ENCODE results near the gene S100A14. TPM values are rescaled to one million over a fixed set of nuclear protein-coding genes. Genes with fewer than 3 reads are reported as not detected.
"Not testable (repeated sequence)": the region's sequence is repeated elsewhere in the genome, so short reads cannot be mapped to it uniquely, and the experiment has no call there.

Gene S100A14
- polyA plus RNA-seq, 1 donor from 2014 or later: not detected

DNA sequence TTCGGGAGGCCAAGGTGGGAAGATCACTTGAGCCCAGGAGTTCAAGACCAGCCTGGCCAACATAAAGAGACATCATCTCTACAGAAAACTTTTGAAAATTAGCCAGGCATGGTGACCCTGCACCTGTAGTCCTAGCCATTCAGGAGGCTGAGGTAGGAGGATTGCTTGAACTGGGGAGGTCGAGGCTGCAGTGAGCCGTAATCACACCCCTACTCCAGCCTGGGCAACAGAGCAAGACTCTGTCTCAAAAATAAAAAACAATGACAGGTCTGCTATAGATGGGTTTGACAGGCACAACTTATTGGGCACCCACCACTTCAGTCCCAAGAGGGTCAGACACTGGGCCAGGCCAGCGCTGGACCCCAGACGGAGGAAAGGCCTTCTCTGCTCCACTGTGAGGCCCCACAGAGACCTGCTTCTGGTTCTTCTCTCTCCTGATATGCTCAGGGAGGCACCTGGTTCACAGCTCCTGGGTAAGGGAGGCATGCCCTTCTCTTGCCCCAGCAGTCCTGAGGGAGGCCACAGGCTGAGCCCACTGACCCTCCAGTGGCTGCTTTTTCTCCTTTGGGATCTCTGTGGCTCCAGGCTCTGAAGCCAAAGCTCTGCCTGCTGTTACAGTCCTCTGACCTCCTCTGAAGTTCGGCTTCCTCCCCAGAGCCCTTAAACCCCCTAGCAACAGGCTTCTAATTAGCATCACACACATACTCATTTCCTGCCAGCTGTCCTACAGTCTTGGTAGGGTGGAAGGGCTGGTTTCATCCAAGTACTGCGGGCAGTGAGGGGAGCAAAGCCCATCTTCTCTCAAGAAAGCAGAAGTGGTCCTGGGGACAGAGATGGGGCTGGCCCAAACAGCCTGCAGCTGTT is 17.6 kb downstream of the S100A14 start:
- no peaks in the 10 kb centered on the region for H3K27me3 Mint-ChIP-seq
- H3K4me3 Mint-ChIP-seq: peak overlapping the region; percentile 18 to 80 (median 47)
- no peaks in the 10 kb centered on the region for H3K36me3 Mint-ChIP-seq
- H3K4me1 Mint-ChIP-seq: peaks cover 9 to 25% (median 23%) of the 10 kb centered on the region in 3 donors
- peak overlapping the region; percentile 72 to 97 (median 95) for H3K27ac Mint-ChIP-seq
- no peaks in the 10 kb centered on the region for H3K9me3 Mint-ChIP-seq

GRCh38 chr1:153597206-153597605 is 18.9 kb downstream of the S100A14 start:
- Mint-ChIP-seq H3K4me1 (peaks cover 5 to 25% (median 20%) of the 10 kb centered on the region in 3 donors), H3K27ac (peak overlapping the region; percentile 72 to 97 (median 95)), H3K9me3 (no peaks in the 10 kb centered on the region), H3K27me3 (no peaks in the 10 kb centered on the region), H3K4me3 (peak overlapping the region in 1 of 4 donors; percentile 65), H3K36me3 (no peaks in the 10 kb centered on the region)

GRCh38 chr1:153592748-153593147 is 23.4 kb downstream of the S100A14 start:
- Mint-ChIP-seq H3K4me3 (peak overlapping the region in 1 of 4 donors; percentile 43), H3K9me3 (no peaks in the 10 kb centered on the region), H3K4me1 (peaks cover 0 to 10% (median 7%) of the 10 kb centered on the region in 3 donors), H3K27ac (no peak overlapping the region), H3K36me3 (peaks cover under 1% of the 10 kb centered on the region), H3K27me3 (no peaks in the 10 kb centered on the region)

DNA sequence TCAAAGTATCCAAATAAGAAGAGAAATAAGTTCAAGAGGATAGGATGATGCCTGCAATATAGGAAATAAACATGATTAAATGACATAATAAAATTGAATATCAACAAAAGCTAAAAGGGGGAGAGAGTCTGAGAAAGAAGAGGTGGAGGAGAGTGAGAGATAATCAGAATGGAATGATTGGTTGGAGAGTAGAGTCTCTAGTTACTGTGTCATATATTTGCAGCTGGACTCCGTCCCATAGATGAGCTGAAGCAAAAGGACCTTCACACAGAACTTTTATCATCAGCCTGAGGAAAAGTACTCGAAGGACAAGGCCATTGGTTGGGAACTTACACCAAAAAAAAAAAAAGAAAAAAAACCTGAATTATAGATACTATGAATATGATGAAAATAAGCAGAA is 27.6 kb downstream of the S100A14 start:
- Mint-ChIP-seq H3K9me3 (no peaks in the 10 kb centered on the region), H3K27ac (no peak overlapping the region), H3K4me1 (no peaks in the 10 kb centered on the region), H3K36me3 (peaks cover 1% of the 10 kb centered on the region), H3K27me3 (no peaks in the 10 kb centered on the region), H3K4me3 (no peak overlapping the region)

- not testable (repeated sequence) for H3K27ac Mint-ChIP-seq, H3K4me3 Mint-ChIP-seq, H3K36me3 Mint-ChIP-seq, H3K27me3 Mint-ChIP-seq, H3K4me1 Mint-ChIP-seq, H3K9me3 Mint-ChIP-seq
These were observed 28.1 kb downstream of the S100A14 start for GRCh38 chr1:153588033-153588432.

DNA sequence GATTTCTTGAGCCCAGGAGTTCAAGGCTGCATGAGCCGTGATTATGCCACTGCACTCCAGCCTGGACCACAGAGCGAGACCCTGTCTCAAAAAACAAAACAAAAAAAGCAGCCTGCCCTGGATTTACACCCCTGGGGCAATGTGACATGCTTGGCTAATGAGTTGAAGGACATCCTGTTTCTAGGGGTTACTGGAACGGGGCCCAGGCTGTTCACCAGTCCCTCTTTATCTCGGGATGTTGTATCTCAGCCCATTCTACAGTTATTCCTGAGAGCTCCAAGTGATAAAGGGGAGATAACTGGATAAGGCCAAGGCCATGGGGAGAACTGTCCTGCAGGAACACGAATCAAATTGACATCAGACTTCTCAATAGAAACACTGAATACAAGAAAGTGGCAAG is 28.8 kb downstream of the S100A14 start:
- no peak overlapping the region for H3K27ac Mint-ChIP-seq
- no peaks in the 10 kb centered on the region for H3K9me3 Mint-ChIP-seq
- H3K4me1 Mint-ChIP-seq: no peaks in the 10 kb centered on the region
- H3K4me3 Mint-ChIP-seq: no peak overlapping the region
- H3K27me3 Mint-ChIP-seq: no peaks in the 10 kb centered on the region
- H3K36me3 Mint-ChIP-seq: peaks cover 1% of the 10 kb centered on the region

DNA sequence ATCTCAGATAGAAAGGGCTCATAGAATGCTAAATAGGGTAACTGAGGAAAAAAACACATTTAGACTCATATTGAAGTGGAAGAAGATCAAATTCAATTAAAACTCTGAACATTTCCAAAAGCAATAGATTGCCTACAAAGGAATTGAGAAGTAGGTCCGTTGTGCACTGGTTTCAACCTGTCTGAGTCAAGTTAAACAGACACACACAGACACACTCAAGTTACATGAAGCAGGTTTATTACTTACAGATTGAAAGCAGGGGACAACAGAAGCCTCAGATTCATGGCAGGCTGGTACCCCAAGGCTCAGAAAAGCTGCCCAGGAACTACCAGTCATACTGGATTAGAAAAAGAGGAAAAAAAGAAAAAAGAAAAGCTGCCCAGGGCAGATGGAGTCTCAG is 29.8 kb downstream of the S100A14 start:
- no peak overlapping the region for H3K4me3 Mint-ChIP-seq
- no peaks in the 10 kb centered on the region for H3K27me3 Mint-ChIP-seq
- no peaks in the 10 kb centered on the region for H3K9me3 Mint-ChIP-seq
- no peaks in the 10 kb centered on the region for H3K4me1 Mint-ChIP-seq
- H3K36me3 Mint-ChIP-seq: peaks cover 1% of the 10 kb centered on the region
- no peak overlapping the region for H3K27ac Mint-ChIP-seq

DNA sequence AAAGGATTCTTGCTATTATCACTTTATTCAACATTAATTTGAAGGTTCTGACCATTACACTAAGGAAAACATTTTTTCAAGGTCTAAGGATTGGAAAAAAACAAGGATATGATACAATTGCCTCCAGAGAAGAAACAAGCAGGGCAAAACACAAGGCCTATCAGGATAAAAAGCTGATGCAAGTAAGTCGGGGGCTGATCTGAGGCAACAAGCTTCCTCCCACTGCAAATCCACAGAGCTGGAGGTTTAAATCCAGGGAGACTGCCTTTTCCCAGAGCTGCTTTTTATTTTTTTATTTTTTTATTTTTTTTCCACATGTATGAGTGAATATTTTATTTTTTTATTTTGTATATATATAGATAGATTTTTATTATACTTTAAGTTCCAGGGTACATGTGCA is 31.1 kb downstream of the S100A14 start:
- H3K9me3 Mint-ChIP-seq: no peaks in the 10 kb centered on the region
- no peak overlapping the region for H3K4me3 Mint-ChIP-seq
- no peaks in the 10 kb centered on the region for H3K4me1 Mint-ChIP-seq
- H3K27me3 Mint-ChIP-seq: no peaks in the 10 kb centered on the region
- no peak overlapping the region for H3K27ac Mint-ChIP-seq
- H3K36me3 Mint-ChIP-seq: peaks cover 1% of the 10 kb centered on the region

GRCh38 chr1:153583976-153584375 is 32.1 kb downstream of the S100A14 start:
- H3K4me3 Mint-ChIP-seq: no peak overlapping the region
- H3K27ac Mint-ChIP-seq: no peak overlapping the region
- no peaks in the 10 kb centered on the region for H3K4me1 Mint-ChIP-seq
- no peaks in the 10 kb centered on the region for H3K27me3 Mint-ChIP-seq
- peaks cover 1% of the 10 kb centered on the region for H3K36me3 Mint-ChIP-seq
- no peaks in the 10 kb centered on the region for H3K9me3 Mint-ChIP-seq

DNA sequence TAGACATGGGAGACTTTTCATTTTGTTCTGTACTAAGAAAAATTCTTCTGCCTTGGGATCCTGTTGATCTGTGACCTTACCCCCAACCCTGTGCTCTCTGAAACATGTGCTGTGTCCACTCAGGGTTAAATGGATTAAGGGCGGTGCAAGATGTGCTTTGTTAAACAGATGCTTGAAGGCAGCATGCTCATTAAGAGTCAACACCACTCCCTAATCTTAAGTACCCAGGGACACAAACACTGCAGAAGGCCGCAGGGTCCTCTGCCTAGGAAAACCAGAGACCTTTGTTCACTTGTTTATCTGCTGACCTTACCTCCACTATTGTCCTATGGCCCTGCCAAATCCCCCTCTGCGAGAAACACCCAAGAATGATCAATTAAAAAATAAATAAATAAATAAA is 32.6 kb downstream of the S100A14 start:
- not testable (repeated sequence) for H3K27me3 Mint-ChIP-seq, H3K36me3 Mint-ChIP-seq, H3K27ac Mint-ChIP-seq, H3K9me3 Mint-ChIP-seq, H3K4me3 Mint-ChIP-seq, H3K4me1 Mint-ChIP-seq

DNA sequence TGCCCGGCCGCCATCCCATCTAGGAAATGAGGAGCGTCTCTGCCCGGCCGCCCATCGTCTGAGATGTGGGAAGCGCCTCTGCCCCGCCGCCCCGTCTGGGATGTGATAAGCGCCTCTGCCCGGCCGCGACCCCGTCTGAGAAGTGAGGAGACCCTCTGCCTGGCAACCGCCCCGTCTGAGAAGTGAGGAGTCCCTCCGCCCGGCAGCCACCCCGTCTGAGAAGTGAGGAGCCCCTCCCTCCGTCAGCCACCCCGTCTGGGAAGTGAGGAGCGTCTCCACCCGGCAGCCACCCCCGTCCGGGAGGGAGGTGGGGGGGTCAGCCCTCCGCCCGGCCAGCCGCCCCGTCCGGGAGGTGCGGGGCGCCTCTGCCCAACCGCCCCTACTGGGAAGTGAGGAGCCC is 33.3 kb downstream of the S100A14 start:
- not testable (repeated sequence) for H3K9me3 Mint-ChIP-seq, H3K4me1 Mint-ChIP-seq, H3K4me3 Mint-ChIP-seq, H3K27me3 Mint-ChIP-seq, H3K27ac Mint-ChIP-seq, H3K36me3 Mint-ChIP-seq

GRCh38 chr1:153578936-153579335 is 37.2 kb downstream of the S100A14 start:
- Mint-ChIP-seq H3K36me3 (no peaks in the 10 kb centered on the region), H3K27me3 (peaks cover 12% of the 10 kb centered on the region), H3K27ac (no peak overlapping the region), H3K4me3 (no peak overlapping the region), H3K4me1 (peaks cover 0 to 3% (median 0%) of the 10 kb centered on the region in 3 donors), H3K9me3 (no peaks in the 10 kb centered on the region)

DNA sequence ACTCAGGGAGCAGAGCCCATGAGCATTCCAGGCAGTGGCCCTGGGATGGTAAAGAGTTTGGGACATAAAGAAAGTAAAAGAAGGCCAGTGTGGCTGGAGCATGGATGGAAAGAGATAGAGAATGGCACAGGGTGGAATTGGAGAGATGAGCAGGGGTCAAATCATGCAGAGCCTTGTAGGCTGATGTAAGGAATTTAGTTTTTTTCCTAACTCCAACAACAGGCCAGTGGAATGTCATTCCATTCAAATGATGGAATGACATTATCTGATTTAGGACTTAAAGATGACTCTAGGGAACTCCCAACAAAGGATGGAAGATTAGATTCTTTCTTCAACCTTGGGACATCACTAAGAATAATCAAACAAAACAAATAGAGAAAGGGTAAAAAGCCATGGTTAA is 37.6 kb downstream of the S100A14 start:
- H3K9me3 Mint-ChIP-seq: no peaks in the 10 kb centered on the region
- peaks cover 0 to 3% (median 0%) of the 10 kb centered on the region in 3 donors for H3K4me1 Mint-ChIP-seq
- no peak overlapping the region for H3K4me3 Mint-ChIP-seq
- no peaks in the 10 kb centered on the region for H3K36me3 Mint-ChIP-seq
- H3K27me3 Mint-ChIP-seq: peaks cover 12% of the 10 kb centered on the region
- H3K27ac Mint-ChIP-seq: no peak overlapping the region

- Mint-ChIP-seq H3K36me3 (no peaks in the 10 kb centered on the region), H3K4me3 (no peak overlapping the region), H3K27me3 (peaks cover 12% of the 10 kb centered on the region), H3K9me3 (no peaks in the 10 kb centered on the region), H3K27ac (no peak overlapping the region), H3K4me1 (peaks cover 0 to 8% (median 0%) of the 10 kb centered on the region in 3 donors)
These were observed 38.5 kb downstream of the S100A14 start for GRCh38 chr1:153577624-153578051.

DNA sequence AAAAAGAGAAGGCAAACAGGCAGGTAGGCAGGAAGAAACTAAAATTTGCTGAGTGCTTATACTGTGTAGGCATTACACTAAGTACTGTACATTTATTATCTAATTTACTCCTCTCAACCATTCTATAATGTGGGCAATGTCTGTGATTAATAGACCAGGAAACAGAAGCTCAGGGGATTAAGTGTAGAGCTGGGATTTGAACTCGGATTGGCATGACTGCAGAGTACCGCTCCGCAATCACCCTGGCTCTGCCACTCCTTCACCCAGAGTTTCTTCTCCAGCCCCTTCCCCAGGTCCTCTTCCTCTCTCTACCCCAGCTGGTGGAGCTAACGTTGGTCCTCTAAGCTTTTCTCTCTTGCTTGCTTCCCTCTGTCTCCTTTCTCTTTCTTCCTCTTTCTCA is 39.0 kb downstream of the S100A14 start:
- Mint-ChIP-seq H3K27ac (peak overlapping the region in 1 of 3 donors; percentile 51), H3K4me3 (no peak overlapping the region), H3K4me1 (peaks cover 0 to 10% (median 0%) of the 10 kb centered on the region in 3 donors), H3K9me3 (no peaks in the 10 kb centered on the region), H3K27me3 (peaks cover 12% of the 10 kb centered on the region), H3K36me3 (no peaks in the 10 kb centered on the region)

DNA sequence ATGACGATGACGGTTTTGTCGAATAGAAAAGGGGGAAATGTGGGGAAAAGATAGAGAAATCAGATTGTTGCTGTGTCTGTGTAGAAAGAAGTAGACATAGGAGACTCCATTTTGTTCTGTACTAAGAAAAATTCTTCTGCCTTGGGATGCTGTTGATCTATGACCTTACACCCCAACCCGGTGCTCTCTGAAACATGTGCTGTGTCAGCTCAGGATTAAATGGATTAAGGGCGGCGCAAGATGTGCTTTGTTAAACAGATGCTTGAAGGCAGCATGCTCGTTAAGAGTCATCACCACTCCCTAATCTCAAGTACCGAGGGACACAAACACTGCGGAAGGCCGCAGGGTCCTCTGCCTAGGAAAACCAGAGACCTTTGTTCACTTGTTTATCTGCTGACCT is 40.6 kb downstream of the S100A14 start:
- H3K27ac Mint-ChIP-seq, H3K36me3 Mint-ChIP-seq, H3K4me1 Mint-ChIP-seq, H3K4me3 Mint-ChIP-seq, H3K9me3 Mint-ChIP-seq: not testable (repeated sequence)
- H3K27me3 Mint-ChIP-seq: peaks cover 12% of the 10 kb centered on the region

Data from IgD-negative memory B cell (primary cell).